Fibroblast of gingiva (primary cell): ENCODE data around the gene CTDSP1.
A peak's percentile ranks its signal among the peaks of the same experiment; 100 is the strongest.

ENCODE experiments used
- DNase-seq: peaks from one replicate; pipeline ENCODE4 v3.0.0-alpha.2; 2011; ENCODE audit warnings: low read depth

Gene CTDSP1

DNA sequence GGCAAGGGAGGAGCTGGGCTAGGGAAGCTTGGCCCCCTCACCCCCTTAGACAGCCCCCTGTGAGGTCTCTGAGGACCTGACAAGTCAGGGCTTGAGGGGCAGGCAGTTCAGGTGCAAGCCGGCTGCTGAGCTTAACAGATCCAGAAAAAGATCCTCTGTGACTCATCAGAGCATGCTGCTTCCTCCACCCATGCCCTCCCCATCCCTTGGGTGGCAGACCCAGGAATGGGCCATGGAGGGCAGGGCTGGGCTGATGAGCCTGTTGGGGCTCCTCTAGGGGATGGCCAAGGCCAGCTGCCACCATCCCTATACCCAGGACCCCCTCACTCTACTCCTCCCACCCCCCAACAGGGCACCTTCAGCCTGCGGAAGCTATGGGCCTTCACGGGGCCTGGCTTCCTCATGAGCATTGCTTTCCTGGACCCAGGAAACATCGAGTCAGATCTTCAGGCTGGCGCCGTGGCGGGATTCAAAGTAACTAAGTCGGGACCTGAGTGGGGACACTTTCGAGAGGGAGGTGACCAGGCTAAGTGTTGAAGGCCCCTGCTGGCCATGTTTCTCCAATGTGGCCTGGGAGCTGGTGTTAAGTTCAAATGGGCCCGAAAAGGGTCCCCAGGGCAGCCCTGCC, 15.7 kb upstream of the CTDSP1 start:
- DNase-seq: no peak

- no peak for DNase-seq
Observed at GRCh38 chr2:218384975-218385374, 14.7 kb upstream of the CTDSP1 start.

DNA sequence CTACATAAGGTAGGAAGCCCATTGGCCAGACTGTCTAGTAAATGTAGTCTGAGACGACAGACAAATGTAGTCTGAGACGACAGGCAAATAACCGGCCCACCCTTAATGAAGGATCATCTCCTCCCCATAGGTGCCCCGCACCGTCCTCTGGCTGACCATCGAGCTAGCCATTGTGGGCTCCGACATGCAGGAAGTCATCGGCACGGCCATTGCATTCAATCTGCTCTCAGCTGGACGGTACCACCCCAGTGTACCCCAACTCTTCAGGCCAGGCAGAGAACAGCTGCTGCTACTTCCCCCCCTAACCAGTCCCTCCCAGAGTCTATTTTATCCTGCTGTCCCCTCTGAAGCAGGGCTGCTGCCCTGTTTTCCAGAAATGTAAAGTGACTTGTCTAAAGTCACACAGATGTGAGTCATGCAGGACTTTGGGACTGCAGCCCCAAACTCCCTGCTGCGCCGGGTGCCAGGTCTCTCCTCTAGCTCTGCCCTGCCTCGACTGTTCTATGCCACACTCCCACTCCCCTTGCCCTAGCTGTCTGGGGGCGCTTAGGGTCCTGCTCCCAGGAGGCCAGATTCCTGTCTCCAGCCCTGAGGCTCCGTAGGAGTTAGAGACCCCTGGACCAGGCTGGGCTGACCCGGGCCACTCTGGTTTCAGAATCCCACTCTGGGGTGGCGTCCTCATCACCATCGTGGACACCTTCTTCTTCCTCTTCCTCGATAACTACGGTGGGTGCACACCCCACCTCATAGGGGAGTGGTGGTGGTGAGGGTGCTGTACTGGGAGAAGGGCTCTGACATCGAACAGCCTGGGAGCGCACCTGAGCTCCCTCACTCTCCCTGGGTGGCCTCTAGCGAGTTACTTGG, 12.9 kb upstream of the CTDSP1 start:
- DNase-seq: no peak

DNA sequence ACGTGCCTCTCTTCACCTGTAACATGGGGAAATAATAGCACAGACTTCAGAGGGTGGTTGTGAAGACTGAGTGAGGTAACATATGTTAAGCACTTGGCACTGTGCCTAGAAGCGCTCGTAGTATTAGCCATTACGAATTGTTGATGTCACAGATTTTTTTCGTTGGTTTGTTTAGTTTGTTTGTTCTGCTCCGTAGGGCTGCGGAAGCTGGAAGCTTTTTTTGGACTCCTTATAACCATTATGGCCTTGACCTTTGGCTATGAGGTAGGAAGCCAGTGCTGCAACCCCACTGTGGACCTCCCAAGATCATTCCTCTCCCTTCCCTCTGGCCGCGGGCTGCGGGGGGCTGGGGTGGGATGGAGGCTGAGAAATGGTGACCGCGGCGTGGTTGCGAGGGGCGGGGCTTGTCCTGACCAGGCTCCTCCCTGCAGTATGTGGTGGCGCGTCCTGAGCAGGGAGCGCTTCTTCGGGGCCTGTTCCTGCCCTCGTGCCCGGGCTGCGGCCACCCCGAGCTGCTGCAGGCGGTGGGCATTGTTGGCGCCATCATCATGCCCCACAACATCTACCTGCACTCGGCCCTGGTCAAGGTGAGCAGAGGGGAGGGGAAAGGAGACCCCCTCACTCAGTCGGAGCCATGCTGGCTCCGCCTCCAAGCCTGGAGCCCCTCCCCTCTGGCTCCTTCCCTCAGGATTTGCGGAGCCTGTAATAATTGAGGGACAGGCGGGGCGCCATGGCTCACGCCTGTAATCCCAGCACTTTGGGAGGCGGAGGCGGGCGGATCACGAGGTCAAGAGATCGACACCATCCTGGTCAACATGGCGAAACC, 12.1 kb upstream of the CTDSP1 start:
- peak; percentile 51 for DNase-seq

DNA sequence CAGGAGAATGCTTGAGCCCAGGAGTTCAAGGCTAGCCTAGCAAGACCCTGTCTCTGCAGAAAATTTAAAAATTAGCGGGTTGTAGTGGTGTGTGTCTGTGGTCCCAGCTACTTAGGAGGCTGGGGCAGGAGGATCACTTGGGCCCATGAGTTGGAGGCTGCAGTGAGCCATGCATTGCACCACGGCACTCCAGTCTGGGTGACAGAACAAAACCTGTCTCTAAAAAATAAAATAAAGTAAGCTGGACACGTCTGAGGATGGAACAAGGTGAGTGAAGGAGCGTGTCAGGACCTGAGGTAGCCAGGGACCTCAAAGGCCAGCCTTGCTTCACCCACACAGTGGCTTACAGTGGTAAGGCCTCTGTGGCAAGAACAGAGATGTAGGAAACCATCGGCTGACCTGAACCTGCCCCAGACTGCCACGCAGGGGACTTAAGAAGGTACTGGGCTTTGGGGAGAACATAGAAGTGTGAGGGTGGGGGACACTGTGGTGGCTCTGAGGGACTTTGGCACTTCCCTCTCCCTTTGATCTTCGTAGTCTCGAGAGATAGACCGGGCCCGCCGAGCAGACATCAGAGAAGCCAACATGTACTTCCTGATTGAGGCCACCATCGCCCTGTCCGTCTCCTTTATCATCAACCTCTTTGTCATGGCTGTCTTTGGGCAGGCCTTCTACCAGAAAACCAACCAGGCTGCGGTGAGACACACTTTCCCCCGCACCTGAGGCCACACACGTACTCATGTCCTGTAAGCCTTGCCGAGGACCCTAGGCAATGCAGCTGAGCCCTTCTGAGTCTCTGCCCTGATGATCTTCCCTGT, 10.1 kb upstream of the CTDSP1 start:
- DNase-seq: no peak

- no peak for DNase-seq
Observed at GRCh38 chr2:218391202-218391601, 8.5 kb upstream of the CTDSP1 start.

- no peak for DNase-seq
Observed at GRCh38 chr2:218392459-218392858, 7.2 kb upstream of the CTDSP1 start.

GRCh38 chr2:218392891-218393462, 6.7 kb upstream of the CTDSP1 start:
- DNase-seq: no peak

DNA sequence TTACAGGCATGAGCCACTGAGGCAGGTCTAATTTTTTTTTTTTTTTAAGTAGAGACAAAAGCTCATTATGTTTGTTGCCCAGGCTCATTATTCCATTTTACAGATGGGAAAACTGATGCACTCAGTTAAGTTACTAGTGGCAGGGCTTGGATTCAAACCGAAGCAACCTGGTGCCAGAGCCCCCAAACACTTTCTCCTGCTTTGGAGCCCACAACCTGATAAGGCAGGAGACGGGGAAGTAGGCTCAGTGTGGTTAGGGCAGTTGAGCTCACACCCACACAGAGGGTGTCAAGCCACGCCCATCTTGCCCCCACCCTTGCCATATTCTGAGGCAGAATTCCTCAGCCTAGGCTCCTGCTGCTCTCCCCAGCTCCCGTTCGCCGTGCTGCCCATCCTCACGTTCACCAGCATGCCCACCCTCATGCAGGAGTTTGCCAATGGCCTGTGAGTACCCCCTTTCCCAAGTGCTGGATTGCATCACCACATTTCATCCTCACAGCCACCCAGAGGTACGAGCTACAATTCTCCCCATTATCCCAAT, 5.8 kb upstream of the CTDSP1 start:
- no peak for DNase-seq

- no peak for DNase-seq
Observed at GRCh38 chr2:218394298-218395089, 5.2 kb upstream of the CTDSP1 start.

DNA sequence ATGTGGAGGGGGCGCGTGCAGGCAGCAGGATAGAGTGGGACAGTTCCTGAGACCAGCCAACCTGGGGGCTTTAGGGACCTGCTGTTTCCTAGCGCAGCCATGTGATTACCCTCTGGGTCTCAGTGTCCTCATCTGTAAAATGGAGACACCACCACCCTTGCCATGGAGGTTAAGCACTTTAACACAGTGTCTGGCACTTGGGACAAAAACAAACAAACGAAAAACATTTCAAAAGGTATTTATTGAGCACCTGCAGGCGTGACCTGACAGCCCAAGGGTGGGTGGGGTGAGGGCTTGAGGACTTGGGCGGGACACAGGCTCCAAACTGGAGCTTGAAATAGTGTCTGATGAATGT, 4.6 kb upstream of the CTDSP1 start:
- DNase-seq: no peak

GRCh38 chr2:218395456-218395825, 4.2 kb upstream of the CTDSP1 start:
- no peak for DNase-seq

- peak; percentile 99 for DNase-seq
Observed at GRCh38 chr2:218395826-218396687, 3.6 kb upstream of the CTDSP1 start.

- peak; percentile 66 for DNase-seq
Observed at GRCh38 chr2:218396688-218397462, 2.8 kb upstream of the CTDSP1 start.

- no peak for DNase-seq
Observed at GRCh38 chr2:218397463-218397819, 2.2 kb upstream of the CTDSP1 start.

DNA sequence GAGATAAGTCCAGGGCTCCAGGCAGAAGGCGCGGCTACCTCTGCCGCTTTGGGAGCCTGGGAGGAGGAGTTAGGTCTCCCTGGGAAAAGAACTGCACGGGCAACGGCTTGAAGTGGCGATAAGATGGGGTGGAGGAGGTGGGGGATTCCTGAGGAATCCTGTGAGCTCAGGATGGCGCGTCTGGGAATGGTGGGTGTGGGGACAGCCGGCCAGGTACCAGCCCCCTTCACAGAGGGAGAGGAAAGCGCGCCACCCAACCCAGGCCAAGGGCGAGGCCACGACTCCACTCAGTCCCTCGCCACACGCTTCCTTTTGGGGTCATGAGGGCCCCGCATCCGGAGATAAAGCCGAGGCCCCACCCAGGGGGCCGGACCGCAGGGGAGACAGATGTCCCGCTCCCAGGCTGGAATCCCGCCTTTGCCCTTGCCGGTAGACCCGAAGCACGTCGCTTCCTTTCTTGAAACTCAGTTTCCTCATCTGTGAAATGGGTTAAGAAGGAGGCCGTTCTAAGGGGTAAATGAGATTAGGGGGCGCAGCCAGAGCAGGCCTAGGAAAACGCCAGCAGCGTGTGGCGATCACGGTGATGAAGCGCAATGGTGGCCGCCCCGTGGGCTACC, 1.7 kb upstream of the CTDSP1 start:
- DNase-seq: peak; percentile 68

DNA sequence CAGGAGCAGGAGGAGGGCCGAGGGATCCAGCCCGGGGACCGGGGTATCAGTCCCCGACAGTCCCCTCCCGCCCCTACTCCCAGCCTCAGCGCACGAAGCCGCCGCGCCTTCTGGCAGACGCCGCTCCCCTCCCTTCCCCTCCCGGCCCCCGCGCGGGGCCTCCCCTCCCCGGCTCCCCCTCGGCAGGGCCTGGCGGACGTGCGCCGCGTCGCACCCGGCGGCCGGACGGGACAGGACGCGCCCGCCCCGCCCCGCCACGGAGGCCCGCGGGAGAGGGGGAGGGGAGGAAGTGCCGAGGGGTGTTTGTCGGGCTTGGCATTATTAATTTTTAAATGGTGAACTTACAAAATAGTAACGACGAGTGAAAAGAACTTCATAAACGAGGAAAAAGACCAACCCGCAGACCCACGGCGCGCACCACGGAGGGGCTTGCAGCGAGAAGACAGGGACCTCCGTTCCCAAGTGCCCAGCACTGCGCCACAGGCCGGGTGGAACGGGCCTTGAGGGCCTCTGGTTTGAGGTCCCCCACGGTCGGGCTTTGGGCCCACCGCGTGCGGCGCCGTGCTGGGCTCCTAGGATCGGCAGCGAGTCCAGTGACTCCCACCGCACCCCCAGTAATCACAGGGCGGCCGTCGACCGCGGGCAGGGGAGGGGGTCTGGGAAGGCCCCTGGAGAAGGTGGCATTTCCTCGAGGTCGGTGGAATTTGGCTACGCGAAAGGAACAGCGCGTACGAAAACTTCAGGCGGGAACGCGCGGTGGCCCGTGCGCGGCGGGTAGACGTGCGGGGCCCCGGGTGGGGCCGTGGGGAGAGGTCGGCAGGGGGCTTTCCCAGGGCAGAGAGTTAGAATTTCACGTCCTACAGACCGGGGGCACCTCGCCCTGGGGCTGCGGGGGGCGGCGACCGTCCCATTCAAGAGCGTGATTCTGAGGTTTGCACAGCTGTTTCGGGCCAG, 954 bp upstream of the CTDSP1 start:
- peak; percentile 83 for DNase-seq
